NCI-H69 (cell line): ENCODE measurements around the gene BTF3.
"Not testable (repeated sequence)": the region's sequence is repeated elsewhere in the genome, so short reads cannot be mapped to it uniquely, and the experiment has no call there.

ENCODE experiments used
- DNase-seq: peaks from one replicate; lab custom pipeline; 2025; lab: John Stamatoyannopoulos, UW

Gene BTF3

DNA sequence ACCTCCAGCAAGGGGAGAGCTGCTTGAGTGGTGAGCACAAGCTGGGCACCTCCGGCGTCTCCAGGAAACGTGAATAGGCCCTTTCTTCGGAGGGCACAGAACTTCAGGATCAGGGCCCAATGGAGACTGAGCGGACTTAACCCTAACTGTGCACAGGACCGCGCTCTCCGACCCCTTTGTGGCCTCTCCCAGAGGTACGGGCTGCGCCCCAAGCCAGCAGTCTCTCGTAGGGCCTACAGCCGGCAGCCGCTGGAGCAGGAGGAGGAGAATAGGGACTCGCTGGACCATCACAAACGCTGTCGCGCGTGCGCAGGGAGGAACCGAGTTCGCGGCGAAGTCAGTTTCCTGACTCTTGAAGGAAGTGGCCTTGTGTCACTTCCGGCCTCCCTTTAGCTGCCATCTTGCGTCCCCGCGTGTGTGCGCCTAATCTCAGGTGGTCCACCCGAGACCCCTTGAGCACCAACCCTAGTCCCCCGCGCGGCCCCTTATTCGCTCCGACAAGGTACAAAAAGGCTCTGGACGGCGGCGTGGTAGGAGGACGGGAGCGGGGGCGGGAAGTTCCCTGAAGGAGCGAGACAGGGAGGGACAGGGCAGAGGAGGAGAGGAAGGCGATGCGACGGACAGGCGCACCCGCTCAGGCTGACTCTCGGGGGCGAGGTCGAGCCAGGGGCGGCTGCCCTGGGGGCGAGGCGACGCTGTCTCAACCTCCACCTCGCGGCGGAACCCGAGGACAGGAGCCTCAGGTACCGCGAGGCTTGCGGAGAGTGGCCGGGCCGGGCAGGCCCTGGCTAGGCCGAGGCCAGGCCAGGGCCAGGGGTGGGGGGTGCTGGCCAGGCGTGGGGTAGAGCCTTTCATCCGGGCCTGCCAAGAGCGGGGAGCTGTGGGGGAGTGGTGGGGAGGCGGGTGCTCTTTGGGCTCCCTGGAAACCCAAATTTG is at the start of gene BTF3:
TSS of gene BTF3 (plus strand) at position 386 of the 936 bp plus-strand sequence. CDS start at position 612, 226 bp downstream.
- peak; percentile 98 for DNase-seq

DNA sequence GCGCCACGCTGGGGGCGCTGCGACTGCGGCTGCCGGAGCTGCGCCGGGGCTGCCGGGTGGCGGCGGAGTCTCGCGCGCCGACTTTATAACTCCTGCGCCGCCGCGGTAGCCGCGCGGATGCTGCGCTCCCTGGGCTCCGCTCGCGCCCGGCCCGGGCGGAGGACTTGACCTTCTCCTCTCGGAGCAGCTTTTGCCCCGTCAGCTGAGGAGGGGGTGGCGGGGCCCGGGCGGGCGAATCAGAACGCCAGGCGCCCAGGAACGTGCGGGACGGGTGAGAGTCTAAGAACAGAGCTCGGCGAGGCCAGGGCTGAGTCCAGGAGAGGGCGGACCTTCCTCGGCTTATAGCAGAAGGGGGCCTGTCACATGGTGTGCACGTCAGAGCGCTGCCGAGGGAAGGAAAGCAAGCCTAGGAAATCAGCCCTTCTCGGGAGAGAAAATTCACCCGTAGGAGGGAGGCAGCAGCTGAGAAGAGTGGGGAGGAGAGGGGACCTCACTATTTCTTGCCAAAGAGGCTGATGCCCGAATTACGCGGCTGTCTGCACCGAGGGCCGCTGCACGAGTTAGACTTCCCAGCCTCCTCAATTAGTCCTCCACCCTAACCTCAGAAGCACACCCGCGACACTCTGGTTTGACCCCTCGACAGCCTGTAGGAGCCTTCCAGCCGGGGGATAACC is 49.6 kb upstream of the BTF3 start, which contains the start of gene FOXD1:
TSS of gene FOXD1 (minus strand) at position 315 of the 674 bp plus-strand sequence. CDS start 415 bp downstream, outside the sequence.
- peak; percentile 90 for DNase-seq

DNA sequence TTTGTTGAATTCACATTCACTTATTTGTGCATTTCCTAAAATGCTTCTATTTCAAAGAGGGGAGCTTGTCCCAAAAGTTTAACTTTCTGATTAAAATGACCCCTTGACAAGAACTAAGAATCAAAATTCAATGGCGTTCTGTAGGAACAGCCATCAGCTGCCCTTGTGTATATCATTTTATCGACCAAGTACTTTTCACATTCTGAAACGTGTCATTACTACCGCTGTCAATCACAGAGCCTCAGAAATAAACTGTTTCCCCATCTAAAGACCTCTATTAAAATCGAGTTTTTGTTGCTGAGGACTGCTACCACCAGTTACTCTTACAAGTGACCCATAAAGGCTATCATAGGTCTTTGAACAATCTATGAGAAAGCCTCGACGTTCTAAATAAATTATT is 48.1 kb upstream of the BTF3 start:
- no peak for DNase-seq

DNA sequence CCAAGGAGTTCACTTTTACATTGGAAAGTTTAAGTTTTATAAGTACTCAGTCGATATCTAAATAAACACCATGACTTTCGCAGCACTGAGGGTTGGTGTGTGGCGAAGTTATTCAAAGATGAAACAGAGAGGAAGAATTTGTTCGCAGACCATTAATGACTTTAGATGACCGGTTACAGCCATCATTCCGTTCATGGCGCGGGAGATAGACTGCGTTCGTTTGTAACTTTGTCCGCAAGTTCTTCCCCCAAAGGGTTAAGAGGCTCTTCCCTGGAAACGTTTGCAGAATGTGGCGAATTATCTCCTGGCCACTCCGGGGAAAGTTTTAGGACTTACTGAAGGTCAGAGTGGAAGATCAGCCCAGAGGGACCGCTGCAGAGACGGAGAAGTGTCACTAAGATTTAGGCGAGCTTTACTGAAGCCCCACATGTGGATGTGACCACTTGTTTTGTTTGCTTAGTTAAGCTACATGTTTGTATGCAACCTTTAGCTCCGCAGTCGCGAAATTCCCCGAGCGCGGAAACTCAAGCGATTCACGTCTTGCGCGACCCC is 47.5 kb upstream of the BTF3 start:
- no peak for DNase-seq

DNA sequence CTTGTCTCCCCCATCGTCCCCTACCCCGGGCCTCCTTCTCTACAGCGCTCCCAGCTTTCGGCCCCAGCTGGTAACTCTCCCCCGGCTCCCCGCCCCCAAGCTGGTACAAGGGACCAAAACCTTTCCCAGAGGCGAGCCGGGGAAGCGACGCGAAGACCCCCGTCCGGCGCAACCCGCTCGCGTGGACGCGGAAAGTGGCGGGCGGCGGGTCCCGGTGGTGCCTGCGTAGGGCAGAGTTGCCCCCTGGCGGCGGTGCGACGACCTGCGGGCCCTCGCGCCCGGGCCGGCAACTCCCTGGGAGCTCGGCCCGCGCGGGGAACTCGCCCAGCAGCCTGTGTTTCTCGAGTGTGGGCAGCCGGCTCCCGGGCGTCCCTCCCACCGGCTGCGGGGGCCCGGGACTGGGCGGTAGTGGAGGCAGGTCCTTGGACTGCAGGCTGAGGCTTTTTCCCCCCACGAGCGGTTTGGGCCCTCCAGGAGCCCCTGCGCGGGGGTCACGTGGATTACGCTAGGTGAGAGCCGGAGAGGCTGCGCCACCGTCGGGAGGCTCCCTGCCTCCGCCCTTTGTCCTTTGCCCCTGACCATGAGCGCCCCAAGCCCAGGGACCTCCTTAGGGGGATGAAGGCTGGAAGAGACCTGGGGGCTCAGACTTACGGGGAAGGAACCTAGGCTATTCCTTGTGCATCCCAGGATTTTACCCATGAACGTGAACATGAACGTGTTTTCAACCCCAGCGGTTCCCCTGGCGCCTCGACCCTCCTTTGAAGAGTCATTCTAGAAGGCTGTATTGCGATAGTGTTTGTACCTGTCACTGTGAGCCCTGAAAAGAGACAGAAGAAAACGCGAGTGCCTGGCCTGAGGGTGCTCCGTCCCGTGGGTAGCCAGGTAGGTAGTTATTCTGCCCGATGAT is 46.8 kb upstream of the BTF3 start:
- peak; percentile 58 for DNase-seq

DNA sequence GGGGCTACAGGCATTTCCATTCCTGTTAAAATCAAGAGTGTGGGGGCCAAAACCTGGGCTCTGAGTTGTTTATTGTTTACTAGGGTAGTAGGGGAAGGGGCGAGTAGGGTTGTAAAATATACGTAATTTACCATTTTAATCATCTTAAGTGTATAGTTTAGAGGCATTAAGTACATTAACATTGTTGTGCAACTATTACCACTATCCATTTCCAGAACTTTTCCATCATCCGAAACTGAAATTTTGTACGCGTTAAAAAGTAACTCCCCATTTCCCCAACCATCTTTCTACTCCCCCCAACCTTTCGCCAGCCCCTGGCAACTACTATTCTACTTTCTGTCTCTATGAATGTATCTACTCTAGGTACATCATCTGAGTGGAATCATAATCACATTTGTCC is 46.0 kb upstream of the BTF3 start:
- no peak for DNase-seq

DNA sequence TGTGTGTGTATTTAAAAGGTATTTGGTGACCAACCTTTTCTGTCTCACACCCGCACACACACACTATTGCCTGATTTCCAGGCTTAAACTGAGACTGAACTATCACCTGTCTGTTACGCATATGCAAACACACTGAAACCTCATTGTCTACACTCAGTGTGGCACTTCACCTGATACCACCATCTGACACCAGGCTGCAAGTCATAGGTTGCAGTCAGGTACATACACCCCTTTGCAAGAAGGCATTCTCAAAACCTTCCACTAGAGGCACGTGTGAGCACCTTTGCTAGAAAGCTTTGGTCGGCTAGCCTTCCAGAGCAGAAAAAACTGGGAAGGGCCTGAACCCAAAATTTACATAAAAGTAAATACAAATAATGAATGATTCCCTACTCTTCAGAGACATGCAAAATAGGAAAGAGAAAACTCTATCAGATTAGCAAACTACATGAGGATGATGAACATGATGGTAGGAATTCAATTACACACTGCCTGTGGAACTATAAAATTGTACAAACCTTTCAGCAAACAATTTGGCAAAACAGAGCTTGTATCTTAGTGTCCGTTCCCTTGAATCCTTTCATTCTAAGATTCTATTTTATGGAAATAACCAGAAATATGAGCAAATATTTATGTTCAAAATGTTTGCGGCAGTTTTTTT is 43.7 kb upstream of the BTF3 start:
- DNase-seq: peak; percentile 89

DNA sequence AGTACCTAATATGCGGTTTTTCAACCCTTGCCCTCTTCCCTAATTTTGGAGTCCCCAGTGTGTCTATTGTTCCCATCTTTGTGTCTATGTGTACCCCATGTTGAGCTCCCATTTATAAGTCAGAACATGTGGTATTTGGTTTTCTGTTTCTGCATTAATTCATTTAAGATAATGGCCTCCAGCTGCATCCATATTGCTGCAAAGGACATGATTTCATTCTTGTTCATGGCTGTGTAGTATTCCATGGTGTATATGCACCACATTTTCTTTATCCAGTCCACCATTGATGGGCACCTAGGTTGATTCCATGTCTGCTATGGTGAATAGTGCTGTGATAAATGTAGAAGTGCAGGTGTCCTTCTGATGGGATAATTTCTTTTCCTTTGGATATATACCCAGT is 41.8 kb upstream of the BTF3 start:
- DNase-seq: not testable (repeated sequence)

DNA sequence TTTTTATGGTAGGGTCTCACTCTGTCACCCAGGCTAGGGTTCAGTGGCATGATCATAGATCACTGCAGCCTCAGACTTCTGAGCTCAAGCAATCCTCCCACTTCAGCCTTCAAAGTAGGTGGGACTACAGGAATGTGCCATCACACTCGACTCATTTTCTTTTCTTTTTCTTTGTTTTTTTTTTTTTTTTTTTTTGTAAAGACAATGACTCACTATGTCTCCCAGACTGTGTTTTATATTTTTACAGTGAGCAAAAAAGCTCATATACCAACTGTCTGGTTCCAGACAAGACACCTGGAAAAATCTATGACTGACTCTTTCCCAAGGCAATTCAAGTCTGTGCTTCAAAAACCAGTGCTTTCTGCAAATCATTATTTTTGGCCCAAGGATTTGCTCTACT is 38.9 kb upstream of the BTF3 start:
- no peak for DNase-seq

DNA sequence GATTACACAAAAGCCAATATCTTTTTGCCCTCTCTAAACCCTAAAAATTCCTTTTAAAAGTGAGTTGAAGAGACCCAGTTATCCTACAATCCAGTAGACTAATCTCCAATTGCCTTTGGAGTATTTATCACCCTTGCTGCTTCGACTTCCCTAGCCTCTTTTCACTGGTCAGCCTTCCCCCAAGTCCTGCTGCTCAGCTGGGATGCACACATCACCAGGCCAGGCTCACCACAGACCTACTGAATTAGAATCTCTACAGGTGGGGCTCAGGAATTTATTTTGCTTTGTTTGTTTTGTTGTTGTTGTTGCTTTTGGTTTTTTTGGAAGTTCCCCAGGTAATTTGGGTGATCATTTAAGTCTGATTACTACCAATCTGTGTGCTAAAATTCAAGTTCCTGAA is 38.1 kb upstream of the BTF3 start:
- no peak for DNase-seq

DNA sequence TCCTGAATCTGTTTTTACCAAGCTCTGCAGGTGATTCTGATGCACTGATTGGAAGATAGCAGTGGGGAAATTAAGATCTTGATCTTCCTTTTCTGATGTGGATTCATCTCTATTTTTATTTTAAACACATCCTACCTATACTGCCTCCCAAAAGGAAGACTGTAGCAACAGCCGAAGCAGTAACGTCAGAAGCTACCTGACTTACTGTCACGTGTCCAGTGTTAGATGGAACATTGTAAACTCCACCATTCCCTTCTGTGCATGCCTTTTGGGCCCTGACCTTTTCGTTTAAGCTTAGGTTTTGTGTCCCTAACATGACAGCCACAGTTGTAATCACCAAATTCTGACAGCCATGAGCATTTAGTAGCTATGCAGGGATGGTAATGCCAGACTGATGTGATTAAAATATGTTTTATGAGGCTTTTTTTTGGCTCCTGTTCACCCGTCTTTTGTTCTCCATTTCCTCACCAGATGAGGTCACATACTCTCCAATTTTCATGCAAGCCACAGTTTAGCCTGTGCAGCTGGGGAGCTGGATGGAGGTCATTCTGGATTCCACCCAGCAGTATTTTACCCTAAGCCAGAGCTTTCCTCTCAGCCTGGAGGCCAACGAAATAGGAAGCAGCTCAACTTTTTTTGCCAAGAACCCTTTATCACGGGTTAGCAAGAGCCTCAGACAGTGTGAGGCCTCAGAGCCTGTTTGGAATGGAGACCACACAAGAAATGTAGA is 34.1 kb upstream of the BTF3 start:
- no peak for DNase-seq

DNA sequence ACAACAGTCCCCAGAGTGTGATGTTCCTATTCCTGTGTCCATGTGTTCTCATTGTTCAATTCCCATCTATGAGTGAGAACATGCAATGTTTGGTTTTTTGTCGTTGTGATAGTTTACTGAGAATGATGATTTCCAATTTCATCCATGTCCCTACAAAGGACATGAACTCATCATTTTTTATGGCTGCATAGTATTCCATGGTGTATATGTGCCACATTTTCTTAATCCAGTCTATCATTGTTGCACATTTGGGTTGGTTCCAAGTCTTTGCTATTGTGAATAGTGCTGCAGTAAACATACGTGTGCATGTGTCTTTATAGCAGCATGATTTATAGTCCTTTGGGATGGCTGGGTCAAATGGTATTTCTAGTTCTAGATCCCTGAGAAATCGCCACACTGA is 29.6 kb upstream of the BTF3 start:
- not testable (repeated sequence) for DNase-seq

DNA sequence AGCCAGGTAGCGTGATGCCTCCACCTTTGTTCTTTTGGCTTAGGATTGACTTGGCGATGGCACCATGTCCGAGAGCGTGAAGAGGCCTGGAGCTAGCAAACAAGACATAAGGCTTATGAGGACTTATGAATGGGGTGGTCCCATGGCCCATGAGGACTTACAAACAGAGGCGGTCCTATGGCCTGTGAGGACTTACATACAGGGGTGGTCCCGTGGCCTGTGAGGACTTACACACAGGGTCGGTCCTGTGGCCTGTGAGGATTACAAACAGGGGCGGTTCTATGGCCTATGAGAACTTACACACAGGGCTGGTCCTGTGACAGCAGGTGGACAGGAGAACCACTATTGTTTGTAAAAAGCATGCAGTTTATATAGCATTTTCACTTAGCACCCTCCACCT is 28.4 kb upstream of the BTF3 start:
- DNase-seq: no peak

DNA sequence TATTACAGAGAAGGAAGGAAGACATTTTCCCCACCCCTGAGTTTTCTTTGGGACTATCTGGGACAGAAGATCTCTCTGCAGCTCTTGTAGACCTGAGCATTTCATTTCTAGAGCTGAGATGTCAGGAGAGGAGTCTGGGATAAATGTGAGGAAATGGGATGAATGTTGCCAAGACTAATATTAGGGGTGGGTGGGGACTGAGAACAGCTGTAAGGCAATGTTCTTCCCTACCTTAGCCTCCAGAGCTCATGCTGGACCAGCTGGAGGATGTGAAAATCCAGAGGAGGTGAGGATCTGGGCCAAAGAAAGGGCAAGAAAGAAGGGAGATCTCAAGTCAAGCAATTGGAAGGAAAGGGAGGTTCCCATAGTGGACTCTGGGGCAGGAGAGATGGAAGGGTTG is 26.6 kb upstream of the BTF3 start:
- no peak for DNase-seq

DNA sequence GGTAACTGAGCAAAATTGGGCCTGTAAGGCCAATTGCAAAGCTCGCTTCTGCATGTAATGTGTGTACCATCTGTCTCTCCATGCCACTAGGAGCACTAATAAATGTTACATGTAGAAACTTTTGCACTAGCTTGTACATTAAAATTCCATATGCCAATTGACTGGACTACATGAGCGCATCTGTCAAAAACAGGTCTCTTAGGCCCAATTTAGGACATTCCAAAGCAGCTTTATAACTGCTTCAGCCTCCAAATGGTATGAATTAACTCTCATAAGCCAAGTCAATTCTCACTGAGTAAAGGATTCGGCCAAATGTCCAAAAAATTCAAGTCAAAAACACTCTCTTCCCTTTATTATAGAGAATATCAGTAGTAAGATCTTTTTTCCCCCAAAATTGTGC is 26.1 kb upstream of the BTF3 start:
- DNase-seq: no peak

DNA sequence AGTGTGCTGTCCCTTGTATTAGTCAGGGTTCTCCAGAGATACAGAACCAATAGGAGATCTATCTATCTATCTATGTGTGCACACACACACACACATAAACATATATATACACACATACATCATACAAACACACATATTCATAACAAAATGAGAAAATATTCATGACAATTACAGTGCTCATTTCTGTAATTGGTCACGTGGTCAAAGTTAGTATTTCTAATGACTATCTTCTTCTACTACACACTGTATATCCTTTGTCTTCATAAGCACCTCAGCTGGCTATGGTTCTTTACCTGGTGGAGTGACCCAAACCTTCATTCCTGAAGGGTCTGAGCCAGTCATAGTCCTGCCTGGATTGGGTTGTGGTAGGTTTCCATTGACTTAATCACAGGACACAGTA is 17.7 kb upstream of the BTF3 start:
- DNase-seq: no peak

DNA sequence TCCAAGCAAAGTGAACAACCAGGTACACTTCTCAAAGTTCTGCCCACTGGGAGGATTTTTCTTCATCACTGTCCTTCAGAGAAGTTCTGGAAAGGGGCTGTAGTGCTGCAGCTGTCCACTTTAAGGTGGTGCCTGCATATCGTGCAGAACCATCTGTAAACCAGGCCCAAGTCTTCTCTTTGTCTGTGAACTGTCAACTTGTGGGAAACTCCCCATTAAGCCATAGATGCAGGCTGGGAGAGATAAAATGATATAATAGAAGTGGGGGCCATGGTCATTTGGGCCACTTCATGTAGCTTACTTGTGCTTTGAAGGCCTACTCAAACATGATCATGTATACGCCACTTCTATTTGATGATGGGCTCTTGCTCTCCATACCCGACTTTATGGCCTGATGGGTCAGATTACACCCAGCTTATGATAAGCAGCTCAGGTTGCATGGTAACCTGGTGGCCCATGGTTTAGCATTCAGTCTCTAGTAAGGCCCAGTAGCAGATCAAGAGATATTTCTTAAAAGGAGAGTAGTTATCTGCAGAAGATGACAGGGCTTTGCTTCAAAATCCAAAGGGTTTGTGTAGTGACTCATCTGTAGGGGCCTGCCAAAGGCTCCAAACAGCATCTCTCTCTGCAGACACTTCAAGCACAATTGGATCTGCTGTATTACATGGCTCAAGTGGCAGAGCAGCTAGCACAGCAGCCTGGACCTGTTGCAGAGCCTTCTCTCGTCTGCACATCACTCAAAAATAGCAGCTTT is 15.7 kb upstream of the BTF3 start:
- no peak for DNase-seq

DNA sequence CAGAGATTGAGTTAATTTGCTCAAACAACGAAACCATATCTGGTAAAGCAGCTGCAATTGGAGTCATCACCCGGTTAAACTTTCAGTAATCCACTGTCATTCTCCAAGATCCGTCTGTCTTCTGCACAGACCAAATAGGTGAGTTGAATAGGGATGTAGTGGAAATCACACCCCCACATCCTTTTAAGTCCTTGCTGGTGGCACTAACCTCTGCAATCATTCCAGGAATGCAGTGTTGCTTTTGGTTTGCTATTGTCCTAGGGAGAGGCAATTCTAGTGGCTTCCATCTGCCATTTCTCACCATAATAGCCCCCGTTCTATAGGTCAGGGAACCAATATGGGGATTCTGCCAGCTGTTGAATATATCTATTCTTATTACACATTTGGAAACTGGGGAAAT is 14.6 kb upstream of the BTF3 start:
- no peak for DNase-seq

DNA sequence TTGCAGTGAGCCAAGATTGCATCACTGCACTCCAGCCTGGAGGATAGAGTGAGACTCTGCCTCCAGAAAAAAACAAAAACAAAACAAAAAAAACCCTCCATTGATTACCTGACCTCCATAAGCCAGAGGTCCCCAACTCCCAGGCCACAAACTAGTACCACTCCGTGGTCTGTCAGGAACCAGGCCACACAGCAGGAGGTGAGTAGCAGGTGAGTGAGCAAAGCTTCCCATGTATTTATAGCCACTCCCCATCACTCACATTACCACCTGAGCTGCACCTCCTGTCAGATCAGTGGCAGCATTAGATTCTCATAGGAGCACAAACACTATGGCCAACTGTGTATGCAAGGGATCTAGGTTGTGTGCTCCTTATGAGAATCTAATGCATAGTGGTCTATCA is 13.7 kb upstream of the BTF3 start:
- peak; percentile 9 for DNase-seq

DNA sequence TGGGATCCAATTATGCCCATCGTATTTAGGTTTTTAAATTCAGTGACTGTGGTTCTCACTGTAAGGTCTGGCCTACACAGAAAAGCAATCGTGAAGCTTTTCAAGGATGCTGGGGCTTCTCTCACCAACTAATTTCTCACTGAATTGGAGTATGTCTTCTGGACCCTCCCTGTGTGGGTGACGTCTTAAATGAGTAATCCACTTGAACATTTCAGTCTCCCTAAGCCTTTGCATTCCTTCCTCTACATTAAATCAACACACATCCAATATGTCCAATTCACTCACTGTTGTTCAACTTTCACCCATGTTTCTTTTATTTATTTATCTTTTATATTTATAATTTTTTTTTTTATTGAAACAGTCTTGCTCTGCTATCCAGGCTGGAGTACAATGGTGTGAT is 12.5 kb upstream of the BTF3 start:
- DNase-seq: no peak
